ENCODE results near the gene SSBP3.

GRCh38 chr1:54394104-54394503, 12.1 kb downstream of the SSBP3 start:
- no peak for TF ChIP-seq TAF1 (IDR thresholded peaks at IDR 0.05; ENCODE audit: low read depth, low read length)
- no peak for TF ChIP-seq POLR2AphosphoS5 (IDR thresholded peaks at IDR 0.05; ENCODE audit: low read depth, low read length)
- no peak for TF ChIP-seq POLR2A (IDR thresholded peaks at IDR 0.05; ENCODE audit: low read depth, low read length)
